Measurements from ENCODE around the gene GGCT.

- no peak for TF ChIP-seq POLR2A (IDR thresholded peaks at IDR 0.05)
- no peak for TF ChIP-seq CTCF (IDR thresholded peaks at IDR 0.05)
- no peak for TF ChIP-seq POLR2AphosphoS5 (IDR thresholded peaks at IDR 0.05)
Observed at GRCh38 chr7:30465811-30466180, 38.8 kb downstream of the GGCT start.
